WTC11 (cell line): Measurements from ENCODE around the gene SLC14A1. TPM values are rescaled to one million over a fixed set of nuclear protein-coding genes. Genes with fewer than 3 reads are reported as not detected.
A peak's percentile ranks its signal among the peaks of the same experiment; 100 is the strongest.

ENCODE experiments used
- ATAC-seq: fragments of 200-7000 bp; cut with Tn5 transposase; 2 replicates; pipeline ENCODE4 v1.10.0; 2021; ENCODE audit warnings: mild to moderate bottlenecking, moderate library complexity
- CTCF ChIA-PET: fragments of 300-600 bp; sonication (Branson Sonifier 250); formaldehyde crosslinking; loops from one replicate; lab custom pipeline; 2021; ENCODE audit warnings: antibody characterized with exemption; lab: Charles Lee
- POLR2A ChIA-PET: fragments of 350-600 bp; sonication (Branson Sonifier 250); formaldehyde crosslinking; loops from one replicate; lab custom pipeline; 2021; ENCODE audit warnings: antibody characterized with exemption; lab: Charles Lee
- DNase-seq: peaks from one replicate; pipeline ENCODE4 v3.0.0; 2021; ENCODE audit warnings: low spot score
- H3K27ac Mint-ChIP-seq: 2 replicates; pipeline ENCODE4 v1.8.0; 2021; ENCODE audit warnings: mixed read lengths
- H3K27me3 Mint-ChIP-seq: 2 replicates; pipeline ENCODE4 v1.8.0; 2021; ENCODE audit warnings: low read depth, mild to moderate bottlenecking, moderate library complexity, mixed read lengths
- H3K36me3 Mint-ChIP-seq: 2 replicates; pipeline ENCODE4 v1.8.0; 2021; ENCODE audit warnings: mixed read lengths
- H3K4me1 Mint-ChIP-seq: 2 replicates; pipeline ENCODE4 v1.8.0; 2022; ENCODE audit warnings: mixed read lengths
- H3K4me3 Mint-ChIP-seq: 2 replicates; pipeline ENCODE4 v1.8.0; 2021; ENCODE audit warnings: mild to moderate bottlenecking, moderate library complexity, mixed read lengths
- H3K9me3 Mint-ChIP-seq: 2 replicates; pipeline ENCODE4 v1.8.0; 2021; ENCODE audit warnings: mixed read lengths
- ATF1 ChIP-seq: sonication (generic); formaldehyde crosslinking; IDR thresholded peaks from 2 replicates; pipeline ENCODE4 v1.8.1; 2023; ENCODE audit warnings: mild to moderate bottlenecking, moderate library complexity, missing genetic modification reagents
- ERG ChIP-seq: fragments of 250-450 bp; sonication (Bioruptor Pico); IDR thresholded peaks from 2 replicates; pipeline ENCODE4 v1.8.0; 2021; ENCODE audit warnings: mild to moderate bottlenecking
- HMGA2 ChIP-seq: fragments of 250-450 bp; sonication (Bioruptor Pico); IDR thresholded peaks from 2 replicates; pipeline ENCODE4 v1.4.0; 2021; ENCODE audit warnings: mild to moderate bottlenecking, moderate library complexity
- HMGXB4 ChIP-seq: sonication (generic); formaldehyde crosslinking; IDR thresholded peaks from 2 replicates; pipeline ENCODE4 v1.8.1; 2023; ENCODE audit warnings: mild to moderate bottlenecking, moderate library complexity, missing genetic modification reagents
- MLX ChIP-seq: sonication (generic); formaldehyde crosslinking; IDR thresholded peaks from 2 replicates; pipeline ENCODE4 v1.8.1; 2023; ENCODE audit warnings: mild to moderate bottlenecking, missing genetic modification reagents, moderate library complexity
- MXD4 ChIP-seq: fragments of 250-450 bp; sonication (Bioruptor Pico); IDR thresholded peaks from 2 replicates; pipeline ENCODE4 v1.8.0; 2021; ENCODE audit warnings: mild to moderate bottlenecking, moderate library complexity, borderline replicate concordance
- SMAD3 ChIP-seq: sonication (generic); formaldehyde crosslinking; IDR thresholded peaks from 2 replicates; pipeline ENCODE4 v1.8.0; 2022; ENCODE audit warnings: missing genetic modification reagents, mild to moderate bottlenecking, borderline replicate concordance
- SMAD4 ChIP-seq: sonication (generic); formaldehyde crosslinking; IDR thresholded peaks from 2 replicates; pipeline ENCODE4 v1.8.0; 2022; ENCODE audit warnings: mild to moderate bottlenecking, missing genetic modification reagents
- SP1 ChIP-seq: sonication (generic); formaldehyde crosslinking; conservative IDR thresholded peaks from 2 replicates; pipeline ENCODE4 v1.8.1; 2022; ENCODE audit warnings: missing genetic modification reagents
- USF1 ChIP-seq: sonication (generic); formaldehyde crosslinking; IDR thresholded peaks from 2 replicates; pipeline ENCODE4 v1.8.0; 2022; ENCODE audit warnings: mild to moderate bottlenecking, missing genetic modification reagents
- ZNF423 ChIP-seq: fragments of 250-450 bp; sonication (Bioruptor Pico); IDR thresholded peaks from 2 replicates; pipeline ENCODE4 v2.1.2; 2022; ENCODE audit warnings: mild to moderate bottlenecking, moderate library complexity
- ZNF425 ChIP-seq: fragments of 250-450 bp; sonication (Bioruptor Pico); conservative IDR thresholded peaks from 2 replicates; pipeline ENCODE4 v1.9.0; 2021; ENCODE audit warnings: mild to moderate bottlenecking
- total RNA-seq: library from RNA; stranded (reverse); gene quantifications from 3 replicates; pipeline ENCODE4 v1.2.3, GENCODE V29; 2021

The SLC14A1 gene
- total RNA-seq, 1 experiment from 2014 or later, result not detected

- Mint-ChIP-seq H3K4me1 (peaks cover 8% of the 10 kb centered on the region), H3K4me3 (no peak overlapping the region), H3K36me3 (no peaks in the 10 kb centered on the region), H3K27ac (no peak overlapping the region), H3K27me3 (no peaks in the 10 kb centered on the region; the same call in 1 of the 2 replicates), H3K9me3 (peaks cover 14% of the 10 kb centered on the region)
- DNase-seq (no peak), ATAC-seq (no peak)
- ChIA-PET CTCF (interaction anchor here (2.4 kb wide), 1 partner anchor 26 kb away, joined by 6 read pairs; no protein-coding TSS in a partner anchor), POLR2A (no interaction called here)
- no peak for TF ChIP-seq SMAD4 (CRISPR knock-in tag)
- no peak for TF ChIP-seq MXD4
- no peak for TF ChIP-seq HMGXB4 (CRISPR knock-in tag)
Measured at GRCh38 chr18:45748501-45748900, 24.5 kb downstream of the SLC14A1 start.

GRCh38 chr18:45749918-45750689 lies 26.1 kb downstream of the SLC14A1 start:
- H3K36me3 Mint-ChIP-seq, result peaks cover 11% of the 10 kb centered on the region
- POLR2A ChIA-PET, result no interaction called here
- no peak for DNase-seq
- peaks cover 28% of the 10 kb centered on the region for H3K9me3 Mint-ChIP-seq
- TF ChIP-seq ERG (CRISPR knock-in tag) (no peak), SMAD3 (CRISPR knock-in tag) (no peak), SMAD4 (CRISPR knock-in tag) (no peak), ZNF423 (CRISPR knock-in tag) (no peak)
- TF ChIP-seq, all 79 proteins: peak for 0
- CTCF ChIA-PET, result interaction anchor here (1.3 kb wide), 1 partner anchor 89 kb away, joined by 3 read pairs; no protein-coding TSS in a partner anchor
- Mint-ChIP-seq H3K27me3 (peaks cover 8% of the 10 kb centered on the region), H3K4me3 (no peak overlapping the region), H3K27ac (no peak overlapping the region), H3K4me1 (peaks cover 8% of the 10 kb centered on the region)
- ATAC-seq, result no peak

GRCh38 chr18:45751766-45752165 lies 27.8 kb downstream of the SLC14A1 start:
- H3K36me3 Mint-ChIP-seq, result peaks cover 19% of the 10 kb centered on the region
- H3K4me1 Mint-ChIP-seq, result peaks cover 18% of the 10 kb centered on the region
- DNase-seq (no peak), ATAC-seq (no peak)
- ChIA-PET POLR2A (no interaction called here), CTCF (interaction anchor here (2.2 kb wide), 1 partner anchor 55 kb away, joined by 6 read pairs; no protein-coding TSS in a partner anchor)
- 0 out of 2 replicates have a peak, but pooled peaks have one; percentile 32 for TF ChIP-seq HMGA2 (CRISPR knock-in tag)
- TF ChIP-seq ZNF425, result no peak
- TF ChIP-seq USF1, result no peak
- no peak for TF ChIP-seq SP1
- no peak for TF ChIP-seq MLX
- no peak for TF ChIP-seq ATF1
- H3K27ac Mint-ChIP-seq, result no peak overlapping the region
- H3K27me3 Mint-ChIP-seq, result peaks cover 9% of the 10 kb centered on the region
- H3K4me3 Mint-ChIP-seq, result no peak overlapping the region
- peaks cover 43% of the 10 kb centered on the region for H3K9me3 Mint-ChIP-seq
